ENCODE results near the gene LMTK3.

DNA sequence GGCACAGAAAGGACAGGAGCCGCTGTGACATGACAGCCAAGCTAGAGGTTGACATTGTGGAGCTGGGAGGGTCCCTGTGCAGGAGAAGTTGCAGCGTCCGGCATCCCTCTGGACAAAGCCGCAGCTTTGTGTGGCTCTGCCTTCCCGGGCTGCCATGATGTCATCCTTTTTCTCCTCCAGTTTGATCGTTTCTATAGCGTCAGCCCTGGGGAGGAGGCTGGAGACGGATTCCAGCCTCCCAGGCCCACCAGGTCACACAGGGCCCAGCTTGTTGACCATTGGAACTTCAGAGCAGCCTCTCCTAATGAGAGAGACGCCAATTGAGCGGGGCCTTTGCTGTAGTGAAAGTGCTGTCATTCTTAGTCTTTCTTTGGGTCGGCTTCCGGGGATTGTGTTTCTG lies 60.0 kb downstream of the LMTK3 start:
- no peak for TF ChIP-seq CTCF (conservative IDR thresholded peaks at IDR 0.05)
- TF ChIP-seq ZFX (IDR thresholded peaks at IDR 0.05), result no peak

Data from C4-2B (cell line).